Panc1 (cell line): ENCODE data around the gene ASB2. TPM values are rescaled to one million over a fixed set of nuclear protein-coding genes. Genes with fewer than 3 reads are reported as not detected.
A peak's percentile ranks its signal among the peaks of the same experiment; 100 is the strongest.

Experiments
- ATAC-seq: fragments of 200-7000 bp; cut with Tn5 transposase; 2 replicates; pipeline ENCODE4 v1.9.1; 2020; ENCODE audit warnings: mild to moderate bottlenecking, moderate library complexity
- BruUV-seq: library from RNA; stranded (reverse); fragments of 400-500 nt; replicated peaks from 2 replicates; lab custom pipeline; 2021; lab: Mats Ljungman, UMichigan
- CTCF ChIA-PET: fragments of 300-600 bp; sonication (Branson Sonifier 250); formaldehyde crosslinking; loops from one replicate; lab custom pipeline; 2022; ENCODE audit warnings: antibody characterized with exemption; lab: Charles Lee
- POLR2A ChIA-PET: fragments of 300-600 bp; sonication (Branson Sonifier 250); formaldehyde crosslinking; loops from one replicate; lab custom pipeline; 2022; ENCODE audit warnings: antibody characterized with exemption; lab: Charles Lee
- DNase-seq: peaks from one replicate; pipeline ENCODE4 v3.0.0-alpha.2; 2010; ENCODE audit warnings: low read depth, low spot score
- H3K27ac ChIP-seq: 2 replicates; pipeline ENCODE4 v1.5.1; 2011; ENCODE audit warnings: mild to moderate bottlenecking, low read length, inconsistent platforms
- H3K27me3 ChIP-seq: fragments of 200-500 bp; sonication (Bioruptor generic); 2 replicates; pipeline ENCODE4 v1.6.0; 2014; ENCODE audit warnings: low read length, inconsistent platforms; ENCODE audit not compliant: control insufficient read depth, insufficient read depth
- H3K36me3 ChIP-seq: fragments of 200-500 bp; sonication (Bioruptor generic); 2 replicates; pipeline ENCODE4 v1.5.1; 2014; ENCODE audit warnings: inconsistent platforms, mild to moderate bottlenecking, low read length, moderate library complexity; ENCODE audit not compliant: control insufficient read depth, insufficient read depth
- H3K4me1 ChIP-seq: 2 replicates; pipeline ENCODE4 v1.5.1; 2011; ENCODE audit warnings: inconsistent platforms, mild to moderate bottlenecking, low read length, moderate library complexity; ENCODE audit not compliant: control insufficient read depth, insufficient read depth
- H3K4me3 ChIP-seq, 2 experiments: 2 replicates each; pipeline ENCODE4 v1.5.1; 2011 to 2012; ENCODE audit warnings: low read depth in 2 of 2, low read length in 2 of 2, mild to moderate bottlenecking in 2 of 2, inconsistent platforms in 1 of 2, moderate library complexity in 1 of 2
- H3K9me3 ChIP-seq: fragments of 200-500 bp; sonication (Bioruptor generic); 2 replicates; pipeline ENCODE4 v1.5.1; 2014; ENCODE audit warnings: low read depth, mild to moderate bottlenecking, inconsistent platforms, low read length, moderate library complexity; ENCODE audit not compliant: control insufficient read depth, insufficient read depth
- POLR2AphosphoS5 ChIP-seq: IDR thresholded peaks from 2 replicates; pipeline ENCODE4 v1.6.1; 2012; ENCODE audit warnings: mild to moderate bottlenecking, low read depth, low read length, moderate library complexity
- SIN3A ChIP-seq: IDR thresholded peaks from 2 replicates; pipeline ENCODE4 v1.6.1; 2012; ENCODE audit warnings: low read depth, mild to moderate bottlenecking, low read length, moderate library complexity, borderline replicate concordance; ENCODE audit not compliant: insufficient read depth
- TCF7L2 ChIP-seq: IDR thresholded peaks from 2 replicates; pipeline ENCODE4 v1.6.1; 2011; ENCODE audit warnings: mild to moderate bottlenecking, low read depth, low read length, inconsistent platforms
- in situ Hi-C: cut with HindIII; loops from 2 replicates; pipeline ENCODE4 v1.10.0; 2016; ENCODE audit warnings: low sequenced_read_pairs, low pct_unique_long_range_greater_than_20kb
- intact Hi-C: fragments of 100-400 bp; cut with micrococcal nuclease; formaldehyde crosslinking; loops from one replicate; pipeline ENCODE4 v1.10.0; 2022; ENCODE audit not compliant: unreplicated experiment
- total RNA-seq: library from RNA; stranded (reverse); gene quantifications from one replicate; pipeline ENCODE4 v1.2.1, GENCODE V29; 2021; ENCODE audit not compliant: unreplicated experiment
- TF ChIP-seq, protein P1 (sequence below): fragments of 450-650 bp; IDR thresholded peaks from 2 replicates; pipeline ENCODE4 v1.5.1; 2017; ENCODE audit warnings: mild to moderate bottlenecking
- TF ChIP-seq, protein P2 (sequence below), 2 experiments: IDR thresholded peaks; 2 replicates each; pipeline ENCODE4 v1.6.1; 2011 to 2012; ENCODE audit warnings: low read depth in 2 of 2, control low read depth in 1 of 2, low read length in 1 of 2, mild to moderate bottlenecking in 1 of 2, moderate library complexity in 1 of 2; ENCODE audit not compliant: insufficient read depth in 1 of 2

ASB2 gene
- total RNA-seq, 1 experiment from 2014 or later: 0.28 TPM

DNA sequence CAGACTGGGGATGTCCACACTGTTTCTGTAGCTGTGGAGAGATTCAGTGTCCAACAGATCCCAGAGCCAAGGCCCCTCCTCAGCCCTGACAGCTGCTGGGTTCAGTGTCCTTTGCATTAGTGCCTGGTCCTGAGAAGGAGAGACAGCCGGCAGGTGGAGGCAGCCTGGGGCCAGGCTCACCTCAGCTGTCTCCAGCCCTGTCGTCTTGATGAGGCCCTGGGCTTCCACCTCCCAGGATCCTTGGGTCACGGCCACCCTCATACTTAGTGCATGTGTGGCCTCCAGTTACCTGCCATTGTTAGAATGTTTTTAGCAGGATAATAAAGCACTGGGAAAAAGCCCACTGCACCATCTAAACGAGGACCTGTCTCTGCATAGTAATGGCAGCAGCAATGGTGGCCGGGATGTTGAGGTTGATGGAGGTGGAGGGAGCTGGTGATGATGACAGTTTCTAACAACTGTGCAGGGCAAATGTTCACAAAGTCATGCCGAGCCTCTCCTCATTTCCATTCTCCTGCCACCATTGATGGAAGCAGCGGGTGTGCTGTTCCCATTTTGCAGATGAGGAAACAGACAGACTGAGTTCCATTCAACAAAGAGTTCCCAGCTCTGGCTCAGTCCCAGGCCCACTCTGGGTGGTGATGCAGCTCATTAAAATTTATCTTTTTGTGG is 17.7 kb downstream of the ASB2 start:
- CTCF ChIA-PET: interaction anchor here (1.5 kb wide), 1 partner anchor 19 kb away, joined by 7 read pairs; no protein-coding TSS in a partner anchor
- TF ChIP-seq TCF7L2 (no peak), POLR2AphosphoS5 (no peak)
- intact Hi-C loops (no loop called here), in situ Hi-C loops (no loop called here)
- no peaks in the 10 kb centered on the region for H3K36me3 ChIP-seq
- no peaks in the 10 kb centered on the region for H3K27me3 ChIP-seq
- no TSS peak for BruUV-seq
- H3K4me3 ChIP-seq: no peak overlapping the region
- POLR2A ChIA-PET: no interaction called here
- no peak for DNase-seq
- H3K4me1 ChIP-seq: peaks cover 40% of the 10 kb centered on the region
- H3K9me3 ChIP-seq: no peaks in the 10 kb centered on the region
- peak overlapping the region; percentile 77 for H3K27ac ChIP-seq
- no peak for ATAC-seq

DNA sequence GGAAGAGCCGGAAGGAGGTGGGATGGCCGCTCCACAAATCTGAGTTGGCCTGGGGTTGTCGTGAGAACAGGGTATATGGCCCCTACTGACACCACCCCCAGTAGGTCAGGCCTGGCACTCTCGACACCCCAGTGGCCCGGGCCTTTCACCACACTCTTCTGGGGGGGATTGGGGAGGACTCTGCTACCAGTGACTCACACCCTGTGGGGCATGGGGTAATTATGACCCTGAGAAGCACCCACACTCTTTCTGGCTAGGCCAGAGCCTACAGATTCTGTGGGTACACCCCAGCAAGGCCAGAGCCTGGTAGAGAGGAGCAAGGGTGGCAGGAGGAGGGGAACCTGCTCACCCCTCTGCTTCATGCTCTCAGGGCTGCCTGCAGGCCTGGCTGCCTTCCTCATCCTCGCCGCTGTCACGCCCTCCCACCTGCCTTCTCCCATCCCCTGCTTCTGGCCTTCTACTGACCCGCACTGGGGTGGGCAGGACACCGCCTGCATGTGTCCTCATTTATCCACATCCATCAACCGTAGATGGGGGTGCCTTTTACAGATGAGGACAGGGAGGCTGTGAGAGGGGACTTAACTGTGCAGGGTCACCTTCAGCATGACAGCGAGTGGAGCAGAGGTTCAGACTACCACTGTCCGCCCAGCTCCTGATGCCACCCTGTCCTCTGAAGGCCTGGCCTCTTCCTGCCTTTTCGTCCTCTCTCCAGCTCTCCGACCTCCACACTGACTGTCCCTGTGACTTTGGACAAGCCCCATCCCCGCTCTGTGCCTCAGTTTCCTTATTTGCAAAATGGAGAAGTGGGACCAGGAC is 18.4 kb downstream of the ASB2 start:
- DNase-seq (no peak), ATAC-seq (no peak)
- intact Hi-C loops (no loop called here), in situ Hi-C loops (no loop called here)
- H3K9me3 ChIP-seq: no peaks in the 10 kb centered on the region
- no TSS peak for BruUV-seq
- no peak overlapping the region for H3K4me3 ChIP-seq
- peak overlapping the region; percentile 77 for H3K27ac ChIP-seq
- H3K36me3 ChIP-seq: no peaks in the 10 kb centered on the region
- TF ChIP-seq, protein P1, sequence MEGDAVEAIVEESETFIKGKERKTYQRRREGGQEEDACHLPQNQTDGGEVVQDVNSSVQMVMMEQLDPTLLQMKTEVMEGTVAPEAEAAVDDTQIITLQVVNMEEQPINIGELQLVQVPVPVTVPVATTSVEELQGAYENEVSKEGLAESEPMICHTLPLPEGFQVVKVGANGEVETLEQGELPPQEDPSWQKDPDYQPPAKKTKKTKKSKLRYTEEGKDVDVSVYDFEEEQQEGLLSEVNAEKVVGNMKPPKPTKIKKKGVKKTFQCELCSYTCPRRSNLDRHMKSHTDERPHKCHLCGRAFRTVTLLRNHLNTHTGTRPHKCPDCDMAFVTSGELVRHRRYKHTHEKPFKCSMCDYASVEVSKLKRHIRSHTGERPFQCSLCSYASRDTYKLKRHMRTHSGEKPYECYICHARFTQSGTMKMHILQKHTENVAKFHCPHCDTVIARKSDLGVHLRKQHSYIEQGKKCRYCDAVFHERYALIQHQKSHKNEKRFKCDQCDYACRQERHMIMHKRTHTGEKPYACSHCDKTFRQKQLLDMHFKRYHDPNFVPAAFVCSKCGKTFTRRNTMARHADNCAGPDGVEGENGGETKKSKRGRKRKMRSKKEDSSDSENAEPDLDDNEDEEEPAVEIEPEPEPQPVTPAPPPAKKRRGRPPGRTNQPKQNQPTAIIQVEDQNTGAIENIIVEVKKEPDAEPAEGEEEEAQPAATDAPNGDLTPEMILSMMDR: no peak
- TF ChIP-seq SIN3A: no peak
- TF ChIP-seq TCF7L2: no peak
- TF ChIP-seq, protein P2, sequence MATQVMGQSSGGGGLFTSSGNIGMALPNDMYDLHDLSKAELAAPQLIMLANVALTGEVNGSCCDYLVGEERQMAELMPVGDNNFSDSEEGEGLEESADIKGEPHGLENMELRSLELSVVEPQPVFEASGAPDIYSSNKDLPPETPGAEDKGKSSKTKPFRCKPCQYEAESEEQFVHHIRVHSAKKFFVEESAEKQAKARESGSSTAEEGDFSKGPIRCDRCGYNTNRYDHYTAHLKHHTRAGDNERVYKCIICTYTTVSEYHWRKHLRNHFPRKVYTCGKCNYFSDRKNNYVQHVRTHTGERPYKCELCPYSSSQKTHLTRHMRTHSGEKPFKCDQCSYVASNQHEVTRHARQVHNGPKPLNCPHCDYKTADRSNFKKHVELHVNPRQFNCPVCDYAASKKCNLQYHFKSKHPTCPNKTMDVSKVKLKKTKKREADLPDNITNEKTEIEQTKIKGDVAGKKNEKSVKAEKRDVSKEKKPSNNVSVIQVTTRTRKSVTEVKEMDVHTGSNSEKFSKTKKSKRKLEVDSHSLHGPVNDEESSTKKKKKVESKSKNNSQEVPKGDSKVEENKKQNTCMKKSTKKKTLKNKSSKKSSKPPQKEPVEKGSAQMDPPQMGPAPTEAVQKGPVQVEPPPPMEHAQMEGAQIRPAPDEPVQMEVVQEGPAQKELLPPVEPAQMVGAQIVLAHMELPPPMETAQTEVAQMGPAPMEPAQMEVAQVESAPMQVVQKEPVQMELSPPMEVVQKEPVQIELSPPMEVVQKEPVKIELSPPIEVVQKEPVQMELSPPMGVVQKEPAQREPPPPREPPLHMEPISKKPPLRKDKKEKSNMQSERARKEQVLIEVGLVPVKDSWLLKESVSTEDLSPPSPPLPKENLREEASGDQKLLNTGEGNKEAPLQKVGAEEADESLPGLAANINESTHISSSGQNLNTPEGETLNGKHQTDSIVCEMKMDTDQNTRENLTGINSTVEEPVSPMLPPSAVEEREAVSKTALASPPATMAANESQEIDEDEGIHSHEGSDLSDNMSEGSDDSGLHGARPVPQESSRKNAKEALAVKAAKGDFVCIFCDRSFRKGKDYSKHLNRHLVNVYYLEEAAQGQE (IDR thresholded peaks at IDR 0.05; ENCODE audit: insufficient read depth in 1 of 2, low read depth in 2 of 2, low read length in 1 of 2): no peak
- no peak for TF ChIP-seq POLR2AphosphoS5
- ChIA-PET POLR2A (no interaction called here), CTCF (no interaction called here)
- H3K27me3 ChIP-seq: no peaks in the 10 kb centered on the region
- peaks cover 37% of the 10 kb centered on the region for H3K4me1 ChIP-seq
